ENCODE results near the gene PPP1R1C.

Gene PPP1R1C

DNA sequence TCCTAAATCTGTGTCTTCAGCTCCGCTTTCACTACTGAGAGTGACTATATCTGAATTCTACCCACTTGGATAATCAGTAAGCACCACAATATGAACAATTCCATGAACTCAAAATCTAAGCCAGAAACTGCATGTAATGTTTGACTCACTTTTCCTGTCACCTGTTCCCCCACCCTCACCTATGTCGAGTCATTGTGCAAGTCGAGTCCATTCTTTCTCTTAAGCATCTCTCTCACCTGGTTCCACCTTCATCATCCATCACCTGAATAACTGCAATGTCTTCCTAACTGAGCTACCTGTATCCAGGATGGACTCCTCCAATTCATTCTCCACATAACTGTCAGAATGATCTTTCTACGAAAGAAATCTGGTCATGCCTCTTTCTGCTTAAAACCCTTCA is 58.2 kb downstream of the PPP1R1C start:
- TF ChIP-seq, protein P1, sequence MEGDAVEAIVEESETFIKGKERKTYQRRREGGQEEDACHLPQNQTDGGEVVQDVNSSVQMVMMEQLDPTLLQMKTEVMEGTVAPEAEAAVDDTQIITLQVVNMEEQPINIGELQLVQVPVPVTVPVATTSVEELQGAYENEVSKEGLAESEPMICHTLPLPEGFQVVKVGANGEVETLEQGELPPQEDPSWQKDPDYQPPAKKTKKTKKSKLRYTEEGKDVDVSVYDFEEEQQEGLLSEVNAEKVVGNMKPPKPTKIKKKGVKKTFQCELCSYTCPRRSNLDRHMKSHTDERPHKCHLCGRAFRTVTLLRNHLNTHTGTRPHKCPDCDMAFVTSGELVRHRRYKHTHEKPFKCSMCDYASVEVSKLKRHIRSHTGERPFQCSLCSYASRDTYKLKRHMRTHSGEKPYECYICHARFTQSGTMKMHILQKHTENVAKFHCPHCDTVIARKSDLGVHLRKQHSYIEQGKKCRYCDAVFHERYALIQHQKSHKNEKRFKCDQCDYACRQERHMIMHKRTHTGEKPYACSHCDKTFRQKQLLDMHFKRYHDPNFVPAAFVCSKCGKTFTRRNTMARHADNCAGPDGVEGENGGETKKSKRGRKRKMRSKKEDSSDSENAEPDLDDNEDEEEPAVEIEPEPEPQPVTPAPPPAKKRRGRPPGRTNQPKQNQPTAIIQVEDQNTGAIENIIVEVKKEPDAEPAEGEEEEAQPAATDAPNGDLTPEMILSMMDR (IDR thresholded peaks at IDR 0.05; ENCODE audit: borderline replicate concordance, control extremely low read depth, extremely low read depth, insufficient read depth, missing control alignments), result no peak
- in situ Hi-C loops (cut with MboI; ENCODE audit: low sequenced_read_pairs, unreplicated experiment), result no loop called here
- DNase-seq (ENCODE audit: low spot score), result no peak

DNA sequence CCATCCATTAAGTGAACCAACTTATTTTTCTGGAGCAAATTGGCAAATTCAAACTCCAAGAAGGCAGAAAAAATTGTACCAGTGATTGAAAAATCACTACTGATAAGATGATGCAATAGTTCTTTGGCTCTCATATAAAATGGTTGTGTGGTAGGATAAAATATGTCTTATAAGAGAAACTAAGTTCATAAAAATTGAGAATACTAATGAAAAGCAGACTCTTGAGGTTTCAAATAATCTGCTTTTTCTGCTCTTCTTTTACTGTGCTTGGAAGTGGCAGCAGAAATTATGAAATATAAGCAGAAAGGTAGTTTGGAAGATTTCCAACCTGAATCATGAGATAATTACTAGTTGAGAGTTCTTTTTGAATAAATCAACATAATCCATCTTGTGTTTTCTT is 61.9 kb downstream of the PPP1R1C start:
- in situ Hi-C loops (cut with MboI; ENCODE audit: low sequenced_read_pairs, unreplicated experiment), result no loop called here
- TF ChIP-seq, protein P1 (IDR thresholded peaks at IDR 0.05; ENCODE audit: borderline replicate concordance, control extremely low read depth, extremely low read depth, insufficient read depth, missing control alignments), result no peak
- no peak for DNase-seq (ENCODE audit: low spot score)

DNA sequence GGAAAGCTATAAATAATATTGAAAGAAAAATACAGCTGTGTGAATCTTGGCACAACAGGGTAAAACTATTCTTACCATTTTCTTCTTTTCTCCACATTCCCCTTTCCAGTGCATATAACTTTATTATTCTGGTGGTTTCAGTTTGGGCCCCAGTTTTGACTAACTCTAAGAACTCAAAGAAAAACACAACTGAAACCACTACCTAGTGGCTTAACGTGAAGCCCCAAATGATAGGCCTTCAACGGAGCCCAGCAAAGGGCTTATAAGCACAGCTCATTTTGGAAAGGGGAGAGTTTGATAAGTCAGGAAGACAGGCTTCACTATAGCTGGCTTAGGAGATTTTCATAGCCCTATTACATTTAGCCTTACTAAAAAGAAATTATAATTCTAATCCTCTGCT is 62.4 kb downstream of the PPP1R1C start:
- TF ChIP-seq, protein P1 (IDR thresholded peaks at IDR 0.05; ENCODE audit: borderline replicate concordance, control extremely low read depth, extremely low read depth, insufficient read depth, missing control alignments), result no peak
- no peak for DNase-seq (ENCODE audit: low spot score)
- in situ Hi-C loops (cut with MboI; ENCODE audit: low sequenced_read_pairs, unreplicated experiment), result no loop called here

DNA sequence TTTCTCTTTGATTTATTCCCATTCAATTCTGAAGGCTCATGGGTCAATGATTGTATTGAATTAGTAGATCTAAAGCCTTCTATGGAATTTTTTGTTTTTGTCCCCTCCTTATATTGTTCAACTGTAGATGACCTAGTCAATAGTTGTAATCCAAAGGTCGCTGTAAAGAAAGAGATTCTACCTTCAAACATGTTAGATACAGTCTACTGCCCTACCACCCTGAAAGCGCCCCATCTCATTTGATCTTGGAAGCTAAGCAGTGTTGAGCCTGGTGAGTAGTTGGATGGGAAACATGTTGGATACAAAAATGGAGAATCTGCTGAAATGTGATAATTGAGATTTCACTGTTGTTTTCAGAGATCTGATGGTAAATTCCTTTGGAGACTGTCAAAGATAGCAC is 63.0 kb downstream of the PPP1R1C start:
- in situ Hi-C loops (cut with MboI; ENCODE audit: low sequenced_read_pairs, unreplicated experiment), result no loop called here
- TF ChIP-seq, protein P1 (IDR thresholded peaks at IDR 0.05; ENCODE audit: borderline replicate concordance, control extremely low read depth, extremely low read depth, insufficient read depth, missing control alignments), result no peak
- no peak for DNase-seq (ENCODE audit: low spot score)

DNA sequence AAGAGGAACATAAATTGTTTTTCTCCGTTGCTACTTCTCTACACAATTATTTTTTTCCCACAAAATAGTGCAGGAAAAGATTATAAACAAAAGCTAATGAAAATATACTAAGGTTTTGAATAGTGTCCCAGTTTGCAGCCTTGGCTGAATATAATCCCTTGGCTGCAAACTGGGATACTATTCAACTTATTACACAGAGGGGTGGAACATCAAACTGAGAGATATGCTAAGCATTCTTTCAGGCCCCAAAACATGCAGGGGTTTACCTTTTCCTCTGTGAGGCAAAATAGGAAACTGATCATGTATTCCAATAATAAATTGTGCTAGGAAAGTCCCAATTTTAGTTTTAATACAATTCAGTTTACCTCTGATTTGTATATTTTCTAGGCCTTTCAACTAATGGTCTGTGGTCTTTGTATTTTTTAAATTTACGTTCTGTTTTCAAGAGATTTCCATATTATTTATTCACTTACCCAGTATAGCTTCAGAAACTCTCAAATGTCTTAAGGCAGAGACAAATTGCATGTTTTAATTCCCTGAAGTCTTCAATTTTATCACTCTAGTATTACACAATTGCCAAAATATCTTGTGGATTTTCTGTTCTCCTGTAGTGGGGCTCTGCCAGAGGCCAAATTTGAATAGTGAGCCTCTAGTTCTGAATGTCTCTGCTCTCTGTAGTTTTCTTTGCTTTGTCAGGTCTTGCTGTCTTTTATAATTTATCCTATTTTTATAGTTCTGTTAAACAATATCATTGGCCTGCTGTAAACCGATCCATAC is 63.9 kb downstream of the PPP1R1C start:
- no peak for DNase-seq (ENCODE audit: low spot score)
- in situ Hi-C loops (cut with MboI; ENCODE audit: low sequenced_read_pairs, unreplicated experiment), result no loop called here
- TF ChIP-seq, protein P1 (IDR thresholded peaks at IDR 0.05; ENCODE audit: borderline replicate concordance, control extremely low read depth, extremely low read depth, insufficient read depth, missing control alignments), result no peak

DNA sequence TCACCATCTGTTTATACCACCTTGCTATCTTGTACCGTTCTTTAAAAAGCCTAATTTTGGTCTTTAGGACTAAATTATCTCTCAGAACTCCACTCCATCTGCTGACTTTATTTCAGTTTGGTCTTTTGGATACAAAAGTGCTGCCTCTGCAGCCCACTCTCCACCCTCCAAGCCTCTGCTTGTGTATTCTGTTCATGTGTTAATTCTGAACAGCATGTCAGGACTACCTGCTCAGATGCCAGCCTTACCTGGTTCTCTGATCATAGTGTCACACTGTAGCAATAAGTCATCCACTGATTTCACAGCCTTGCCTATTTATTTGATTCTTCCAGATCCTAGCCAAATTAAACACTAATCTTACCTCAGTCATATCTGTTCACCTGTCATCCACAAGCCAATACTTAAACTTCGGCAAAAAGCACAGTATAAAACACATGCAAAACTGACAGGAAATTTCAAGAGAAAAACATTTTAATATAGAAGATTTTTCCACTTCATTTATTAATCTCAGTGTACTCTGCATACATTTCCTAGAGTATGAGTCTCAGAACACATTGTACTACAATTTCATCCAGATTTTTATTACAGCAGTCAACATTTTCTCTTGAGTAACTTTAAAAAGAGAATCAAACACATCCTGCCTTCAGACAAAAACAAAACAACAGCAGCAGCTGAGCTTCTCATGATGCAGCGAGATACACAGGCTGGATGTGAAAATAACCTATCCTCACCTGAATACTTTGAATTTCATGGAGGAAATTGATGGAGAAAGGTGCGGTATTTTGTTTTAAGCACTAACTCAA is 64.9 kb downstream of the PPP1R1C start:
- in situ Hi-C loops (cut with MboI; ENCODE audit: low sequenced_read_pairs, unreplicated experiment), result no loop called here
- TF ChIP-seq, protein P1 (IDR thresholded peaks at IDR 0.05; ENCODE audit: borderline replicate concordance, control extremely low read depth, extremely low read depth, insufficient read depth, missing control alignments), result no peak
- no peak for DNase-seq (ENCODE audit: low spot score)
